ENCODE measurements around the gene BST1.

BST1 gene

GRCh38 chr4:15778289-15779241 lies 75.7 kb downstream of the BST1 start, which contains the start of gene CD38:
CD38 (plus strand) TSS chr4:15778328; CDS start chr4:15778415, 87 bp downstream.
- peak in 1 of 3 donors; percentile 48 for DNase-seq (ENCODE audit: low read depth in 3 of 3)

- DNase-seq (ENCODE audit: low read depth in 3 of 3), result no peak
Measured at GRCh38 chr4:15779306-15779705, 76.4 kb downstream of the BST1 start.

- no peak for DNase-seq (ENCODE audit: low read depth in 3 of 3)
Measured at GRCh38 chr4:15779809-15780208, 76.9 kb downstream of the BST1 start.

GRCh38 chr4:15781427-15782095 lies 78.7 kb downstream of the BST1 start:
- DNase-seq (ENCODE audit: low read depth in 3 of 3), result no peak

All from stimulated activated CD4-positive, alpha-beta T cell treated with anti-CD3 and anti-CD28 coated beads, TNF-alpha, amount 100 ng/mL, for 48 hours (primary cell).